ENCODE measurements around the gene HOXA9. TPM values are rescaled to one million over a fixed set of nuclear protein-coding genes. Genes with fewer than 3 reads are reported as not detected.

Gene HOXA9
- polyA plus RNA-seq, 1 donor (not counting 4 experiments of a cell fraction or from before 2014, with no cell fraction given) = 28.1 TPM

DNA sequence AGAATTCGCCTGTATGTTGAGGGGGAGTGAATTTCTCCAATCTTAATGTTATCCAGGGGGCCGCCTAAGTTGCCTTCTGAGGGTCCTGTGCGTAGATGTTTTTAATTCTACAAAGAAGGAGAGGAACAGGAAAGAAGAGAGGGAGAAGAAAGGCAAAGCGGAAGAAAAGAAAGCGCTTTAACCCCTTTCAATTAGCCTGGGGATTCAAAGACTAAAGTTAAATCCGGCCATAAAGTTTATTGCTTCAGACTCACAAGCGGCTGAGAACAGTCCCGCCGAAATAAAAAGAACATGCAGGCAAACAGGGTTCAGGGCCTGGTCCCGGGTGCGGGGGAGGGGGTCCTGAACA is 26.4 kb downstream of the HOXA9 start:
- Histone ChIP-seq H4K20me1 (ENCODE audit: control insufficient read depth, extremely low read depth, insufficient read depth, low read length) (no peaks in the 10 kb centered on the region), H3K27ac (ENCODE audit: control insufficient read depth, insufficient read depth, low read length) (peak overlapping the region; percentile 92), H2AFZ (ENCODE audit: control insufficient read depth, low read length) (no peak overlapping the region), H3K9ac (ENCODE audit: control insufficient read depth, extremely low read depth, insufficient read depth, low read length) (peak overlapping the region; percentile 93), H3K4me2 (ENCODE audit: control insufficient read depth, extremely low read depth, insufficient read depth, low read depth, low read length) (peak overlapping the region; percentile 92), H3K36me3 (ENCODE audit: control insufficient read depth in 2 of 2, extremely low read depth in 1 of 2, insufficient read depth in 2 of 2, low read length in 2 of 2) (peaks cover 0 to 4% of the 10 kb centered on the region in 2 experiments), H3K4me3 (ENCODE audit: control insufficient read depth in 2 of 3, extremely low read depth in 1 of 3, insufficient read depth in 2 of 3, low read depth in 1 of 3, low read length in 3 of 3) (peak overlapping the region in 2 of 3 experiments; percentile 57 to 93), H3K9me3 (ENCODE audit: control insufficient read depth, low read depth, low read length) (no peaks in the 10 kb centered on the region), H3K9me1 (ENCODE audit: control insufficient read depth, extremely low read depth, insufficient read depth, low read length) (no peaks in the 10 kb centered on the region), H3K4me1 (ENCODE audit: control insufficient read depth, extremely low read depth, insufficient read depth, low read length) (peaks cover 46% of the 10 kb centered on the region), H3K27me3 (ENCODE audit: control insufficient read depth, extremely low read depth, insufficient read depth, low read length) (no peaks in the 10 kb centered on the region), H3K79me2 (ENCODE audit: control insufficient read depth, insufficient read depth, low read length) (peaks cover 40% of the 10 kb centered on the region)
- DNase-seq (ENCODE audit: low read depth, low spot score) (no peak), FAIRE-seq (no peak)
- dilution Hi-C loops (cut with MboI; ENCODE audit: extremely low pct_ligation_motif_present, low sequenced_read_pairs) = no loop called here
- TF ChIP-seq, protein P1, sequence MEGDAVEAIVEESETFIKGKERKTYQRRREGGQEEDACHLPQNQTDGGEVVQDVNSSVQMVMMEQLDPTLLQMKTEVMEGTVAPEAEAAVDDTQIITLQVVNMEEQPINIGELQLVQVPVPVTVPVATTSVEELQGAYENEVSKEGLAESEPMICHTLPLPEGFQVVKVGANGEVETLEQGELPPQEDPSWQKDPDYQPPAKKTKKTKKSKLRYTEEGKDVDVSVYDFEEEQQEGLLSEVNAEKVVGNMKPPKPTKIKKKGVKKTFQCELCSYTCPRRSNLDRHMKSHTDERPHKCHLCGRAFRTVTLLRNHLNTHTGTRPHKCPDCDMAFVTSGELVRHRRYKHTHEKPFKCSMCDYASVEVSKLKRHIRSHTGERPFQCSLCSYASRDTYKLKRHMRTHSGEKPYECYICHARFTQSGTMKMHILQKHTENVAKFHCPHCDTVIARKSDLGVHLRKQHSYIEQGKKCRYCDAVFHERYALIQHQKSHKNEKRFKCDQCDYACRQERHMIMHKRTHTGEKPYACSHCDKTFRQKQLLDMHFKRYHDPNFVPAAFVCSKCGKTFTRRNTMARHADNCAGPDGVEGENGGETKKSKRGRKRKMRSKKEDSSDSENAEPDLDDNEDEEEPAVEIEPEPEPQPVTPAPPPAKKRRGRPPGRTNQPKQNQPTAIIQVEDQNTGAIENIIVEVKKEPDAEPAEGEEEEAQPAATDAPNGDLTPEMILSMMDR (optimal IDR thresholded peaks at IDR 0.05 in 1 of 3, IDR thresholded peaks at IDR 0.05 in 1 of 3, conservative IDR thresholded peaks at IDR 0.05 in 1 of 3; ENCODE audit: extremely low read depth in 1 of 3, insufficient read depth in 2 of 3, low read length in 3 of 3) = no peak
- no peak for TF ChIP-seq EZH2 (IDR thresholded peaks at IDR 0.05; ENCODE audit: low read length)

DNA sequence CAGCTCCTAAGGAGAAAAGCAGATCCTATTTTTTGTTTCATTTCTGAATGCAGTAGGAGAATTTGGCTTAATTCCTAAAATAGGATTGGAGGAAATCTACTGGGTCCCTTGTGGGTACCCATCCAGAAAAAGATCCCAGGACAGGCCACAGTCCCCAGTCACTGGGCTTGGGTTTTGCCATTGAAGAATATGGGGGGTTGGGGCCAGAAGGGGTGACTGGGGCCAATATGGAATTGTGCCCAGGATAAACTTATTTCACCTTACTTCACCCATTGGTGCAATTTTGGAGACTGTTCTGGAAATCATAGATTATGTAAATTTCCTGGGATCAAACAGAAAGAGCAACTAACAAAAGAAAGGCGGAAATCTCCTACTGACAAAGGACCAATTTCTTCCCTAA is 26.9 kb downstream of the HOXA9 start:
- peak overlapping the region in 2 of 3 experiments; percentile 57 to 93 for H3K4me3 ChIP-seq (ENCODE audit: control insufficient read depth in 2 of 3, extremely low read depth in 1 of 3, insufficient read depth in 2 of 3, low read depth in 1 of 3, low read length in 3 of 3)
- H3K27me3 ChIP-seq (ENCODE audit: control insufficient read depth, extremely low read depth, insufficient read depth, low read length) = no peaks in the 10 kb centered on the region
- dilution Hi-C loops (cut with MboI; ENCODE audit: extremely low pct_ligation_motif_present, low sequenced_read_pairs) = no loop called here
- H3K4me1 ChIP-seq (ENCODE audit: control insufficient read depth, extremely low read depth, insufficient read depth, low read length) = peaks cover 50% of the 10 kb centered on the region
- no peak overlapping the region for H2AFZ ChIP-seq (ENCODE audit: control insufficient read depth, low read length)
- peak overlapping the region; percentile 92 for H3K4me2 ChIP-seq (ENCODE audit: control insufficient read depth, extremely low read depth, insufficient read depth, low read depth, low read length)
- H3K36me3 ChIP-seq (ENCODE audit: control insufficient read depth in 2 of 2, extremely low read depth in 1 of 2, insufficient read depth in 2 of 2, low read length in 2 of 2) = peaks cover 0 to 4% of the 10 kb centered on the region in 2 experiments
- H3K9me1 ChIP-seq (ENCODE audit: control insufficient read depth, extremely low read depth, insufficient read depth, low read length) = no peaks in the 10 kb centered on the region
- peak overlapping the region; percentile 93 for H3K9ac ChIP-seq (ENCODE audit: control insufficient read depth, extremely low read depth, insufficient read depth, low read length)
- H3K27ac ChIP-seq (ENCODE audit: control insufficient read depth, insufficient read depth, low read length) = peak overlapping the region; percentile 92
- H3K9me3 ChIP-seq (ENCODE audit: control insufficient read depth, low read depth, low read length) = no peaks in the 10 kb centered on the region
- TF ChIP-seq, protein P1 (optimal IDR thresholded peaks at IDR 0.05 in 1 of 3, IDR thresholded peaks at IDR 0.05 in 1 of 3, conservative IDR thresholded peaks at IDR 0.05 in 1 of 3; ENCODE audit: extremely low read depth in 1 of 3, insufficient read depth in 2 of 3, low read length in 3 of 3) = no peak
- TF ChIP-seq EZH2 (IDR thresholded peaks at IDR 0.05; ENCODE audit: low read length) = no peak
- peaks cover 40% of the 10 kb centered on the region for H3K79me2 ChIP-seq (ENCODE audit: control insufficient read depth, insufficient read depth, low read length)
- DNase-seq (ENCODE audit: low read depth, low spot score) (no peak), FAIRE-seq (no peak)
- no peaks in the 10 kb centered on the region for H4K20me1 ChIP-seq (ENCODE audit: control insufficient read depth, extremely low read depth, insufficient read depth, low read length)

All from keratinocyte (primary cell).